Lower leg skin (tissue), 4 donors: ENCODE results near the gene ZNF292. TPM values are rescaled to one million over a fixed set of nuclear protein-coding genes. Genes with fewer than 3 reads are reported as not detected.

Experiments
- DNase-seq, 2 donors: peaks; one replicate each; pipeline ENCODE4 v3.0.0-alpha.2; 2019; ENCODE audit warnings: low spot score in 2 of 2
- H3K4me3 ChIP-seq: fragments of 200-600 bp; sonication (generic); 2 replicates; pipeline ENCODE4 v1.5.1; 2017; ENCODE audit warnings: mild to moderate bottlenecking, low read depth; ENCODE audit not compliant: poor library complexity, severe bottlenecking
- CTCF ChIP-seq, 3 donors: fragments of 450-650 bp; IDR thresholded peaks; one replicate each; pipeline ENCODE4 v1.5.1; 2016; ENCODE audit warnings: antibody characterized with exemption in 3 of 3, mild to moderate bottlenecking in 3 of 3, moderate library complexity in 2 of 3
- POLR2A ChIP-seq, 2 donors: fragments of 450-650 bp; IDR thresholded peaks; one replicate each; pipeline ENCODE4 v1.6.1; 2016 to 2017; ENCODE audit warnings: antibody characterized with exemption in 2 of 2, mild to moderate bottlenecking in 1 of 2, moderate library complexity in 1 of 2
- WGBS, 2 donors: methylation state at CpG; one replicate each; pipeline ENCODE4 v1.1.5; 2018; 5-methylcytosine and 5-hydroxymethylcytosine counted together
- intact Hi-C: fragments of 100-400 bp; cut with DNase I; formaldehyde crosslinking; loops from one replicate; pipeline ENCODE4 v1.15.0; 2023; ENCODE audit warnings: low total_unique reads
- total RNA-seq, 4 donors: library from RNA; depleted of rRNA; stranded (reverse); fragments of >200 nt; gene quantifications; one replicate each; pipeline ENCODE4 v1.1.0, GENCODE V29; 2016

The ZNF292 gene
- total RNA-seq, 4 donors from 2014 or later = 28.5 to 46.8 (median 36.9) TPM

GRCh38 chr6:87264481-87264880 is 109.1 kb downstream of the ZNF292 start:
- WGBS, 2 donors = 76 to 98% methylated on average over 2 of the region's 2 CpGs

GRCh38 chr6:87274660-87275274 is 119.4 kb downstream of the ZNF292 start:
- intact Hi-C loops = no loop called here
- no peak overlapping the region for H3K4me3 ChIP-seq
- no peak for TF ChIP-seq CTCF (IDR thresholded peaks at IDR 0.05)
- TF ChIP-seq POLR2A (IDR thresholded peaks at IDR 0.05) = no peak
- DNase-seq = no peak
- 60 to 83% methylated on average over 7 of the region's 7 CpGs for WGBS, 2 donors

More at GRCh38 chr6:87264481-87264880, 109.1 kb downstream of the ZNF292 start:
- intact Hi-C loops = no loop called here
- no peak for DNase-seq
- no peak overlapping the region for H3K4me3 ChIP-seq
- no peak for TF ChIP-seq POLR2A (IDR thresholded peaks at IDR 0.05)
- TF ChIP-seq CTCF (IDR thresholded peaks at IDR 0.05) = no peak

GRCh38 chr6:87276624-87277023 is 121.3 kb downstream of the ZNF292 start:
- intact Hi-C loops = no loop called here
- 67 to 74% methylated on average over 1 of the region's 1 CpG for WGBS, 2 donors

GRCh38 chr6:87277123-87277522 is 121.8 kb downstream of the ZNF292 start:
- TF ChIP-seq CTCF (IDR thresholded peaks at IDR 0.05) (no peak), POLR2A (IDR thresholded peaks at IDR 0.05) (no peak)
- no peak for DNase-seq
- no peak overlapping the region for H3K4me3 ChIP-seq
- intact Hi-C loops = no loop called here

More at GRCh38 chr6:87276624-87277023, 121.3 kb downstream of the ZNF292 start:
- no peak for DNase-seq
- TF ChIP-seq CTCF (IDR thresholded peaks at IDR 0.05) (no peak), POLR2A (IDR thresholded peaks at IDR 0.05) (no peak)
- H3K4me3 ChIP-seq = no peak overlapping the region

GRCh38 chr6:87279196-87279595 is 123.8 kb downstream of the ZNF292 start:
- H3K4me3 ChIP-seq = no peak overlapping the region
- no peak for TF ChIP-seq POLR2A (IDR thresholded peaks at IDR 0.05)
- TF ChIP-seq CTCF (IDR thresholded peaks at IDR 0.05) = no peak
- no peak for DNase-seq
- intact Hi-C loops = no loop called here
- WGBS, 2 donors = 54 to 60% methylated on average over 2 of the region's 2 CpGs

- DNase-seq = no peak
- TF ChIP-seq POLR2A (IDR thresholded peaks at IDR 0.05) (no peak), CTCF (IDR thresholded peaks at IDR 0.05) (no peak)
- WGBS, 2 donors = 41 to 67% methylated on average over 1 of the region's 1 CpG
- no peak overlapping the region for H3K4me3 ChIP-seq
- intact Hi-C loops = no loop called here
Observed at GRCh38 chr6:87281426-87281825, 126.1 kb downstream of the ZNF292 start.
